Effector memory CD8-positive, alpha-beta T cell (primary cell): ENCODE data around the gene DNM3.

Source experiments
- ATAC-seq: fragments of 150-1000 bp; cut with Tn5 transposase; replicated peaks from 2 replicates; pipeline ENCODE4 v1.10.0; 2021; ENCODE audit warnings: mild to moderate bottlenecking, moderate library complexity
- DNase-seq, 3 experiments: peaks; one replicate each; pipeline ENCODE4 v3.0.0; 2021
- H3K27ac Mint-ChIP-seq, 2 donors: one replicate each; pipeline ENCODE4 v1.8.0; 2022; ENCODE audit warnings: mild to moderate bottlenecking in 2 of 2, mixed read lengths in 2 of 2, moderate library complexity in 2 of 2
- H3K27me3 Mint-ChIP-seq, 2 donors: one replicate each; pipeline ENCODE4 v1.8.0; 2022; ENCODE audit warnings: mixed read lengths in 2 of 2
- H3K36me3 Mint-ChIP-seq: one replicate; pipeline ENCODE4 v1.8.0; 2022; ENCODE audit warnings: mild to moderate bottlenecking, moderate library complexity, mixed read lengths; ENCODE audit not compliant: insufficient read depth
- H3K4me1 Mint-ChIP-seq, 2 donors: one replicate each; pipeline ENCODE4 v1.8.0; 2022; ENCODE audit warnings: low read depth in 2 of 2, mixed read lengths in 2 of 2
- H3K4me3 Mint-ChIP-seq, 2 donors: one replicate each; pipeline ENCODE4 v1.8.0; 2022; ENCODE audit warnings: mild to moderate bottlenecking in 2 of 2, mixed read lengths in 2 of 2, moderate library complexity in 2 of 2
- H3K9me3 Mint-ChIP-seq, 2 donors: one replicate each; pipeline ENCODE4 v1.8.0; 2022; ENCODE audit warnings: mixed read lengths in 2 of 2

DNM3 gene

DNA sequence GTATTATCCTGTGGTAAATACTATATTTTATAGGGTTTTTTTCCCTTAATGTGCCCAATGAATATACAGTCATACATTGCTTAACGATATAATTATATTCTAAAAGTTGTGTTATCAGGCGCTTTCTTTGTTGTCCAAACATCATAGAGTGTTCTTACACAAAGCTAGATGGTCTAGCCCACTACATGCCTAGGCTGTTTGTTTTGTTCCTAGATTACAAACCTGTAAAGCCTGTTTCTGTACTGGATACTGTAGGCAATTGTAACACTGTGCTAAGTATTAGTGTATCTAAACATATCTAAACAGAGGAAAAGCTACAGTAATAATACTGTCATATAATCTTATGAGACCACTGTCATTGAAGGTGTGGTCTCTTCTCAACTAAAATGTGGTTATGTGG lies 336.6 kb downstream of the DNM3 start:
- H3K27me3 Mint-ChIP-seq = peaks cover 4 to 6% of the 10 kb centered on the region in 2 donors
- DNase-seq = no peak
- no peak for ATAC-seq
- no peaks in the 10 kb centered on the region for H3K9me3 Mint-ChIP-seq
- H3K27ac Mint-ChIP-seq = no peak overlapping the region
- H3K4me1 Mint-ChIP-seq = peaks cover 17 to 21% of the 10 kb centered on the region in 2 donors
- H3K4me3 Mint-ChIP-seq = no peak overlapping the region
- H3K36me3 Mint-ChIP-seq = peaks cover 10% of the 10 kb centered on the region

DNA sequence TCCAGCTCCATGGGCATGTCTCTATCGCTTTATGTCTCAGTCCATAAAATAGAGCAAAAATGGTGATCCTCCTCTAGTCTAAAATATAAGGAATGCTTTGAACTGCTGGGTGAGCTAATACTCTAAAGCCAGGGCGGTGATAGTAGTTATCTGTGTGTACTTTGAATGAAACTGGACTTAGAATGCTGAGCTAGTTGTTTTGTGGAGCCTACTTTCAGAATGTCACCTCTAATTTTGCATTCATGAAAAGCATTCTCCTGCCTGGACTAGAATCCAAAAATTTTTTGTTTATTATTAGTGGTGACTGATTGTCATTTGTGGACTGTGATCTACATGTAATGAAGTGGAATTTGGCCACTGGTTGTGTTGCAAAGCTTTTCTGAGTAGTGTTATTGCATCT lies 337.6 kb downstream of the DNM3 start:
- H3K4me3 Mint-ChIP-seq = no peak overlapping the region
- ATAC-seq (no peak), DNase-seq (no peak)
- H3K4me1 Mint-ChIP-seq = peaks cover 17 to 21% of the 10 kb centered on the region in 2 donors
- H3K36me3 Mint-ChIP-seq = peaks cover 10% of the 10 kb centered on the region
- no peaks in the 10 kb centered on the region for H3K9me3 Mint-ChIP-seq
- no peaks in the 10 kb centered on the region for H3K27me3 Mint-ChIP-seq
- H3K27ac Mint-ChIP-seq = no peak overlapping the region

DNA sequence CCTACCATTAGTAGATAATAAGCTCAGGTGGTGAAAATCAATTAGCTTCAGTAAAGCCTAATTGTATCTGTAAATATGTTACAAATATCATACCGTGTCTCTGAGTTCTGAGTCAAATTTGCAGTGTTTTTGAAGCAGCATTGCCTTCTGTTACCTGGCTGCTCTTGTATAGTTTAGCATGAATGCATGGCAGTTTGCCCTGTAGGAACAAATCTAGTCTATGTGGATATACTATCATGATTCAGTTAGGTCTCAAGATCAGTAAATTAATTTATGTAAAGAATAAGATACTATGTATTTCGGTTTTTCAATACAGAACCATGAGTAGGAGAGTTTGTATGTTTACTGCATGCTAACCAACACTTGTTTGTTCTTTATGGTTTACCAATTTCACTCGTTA lies 338.6 kb downstream of the DNM3 start:
- Mint-ChIP-seq H3K4me3 (no peak overlapping the region), H3K27ac (peak overlapping the region in 1 of 2 donors; percentile 100)

DNA sequence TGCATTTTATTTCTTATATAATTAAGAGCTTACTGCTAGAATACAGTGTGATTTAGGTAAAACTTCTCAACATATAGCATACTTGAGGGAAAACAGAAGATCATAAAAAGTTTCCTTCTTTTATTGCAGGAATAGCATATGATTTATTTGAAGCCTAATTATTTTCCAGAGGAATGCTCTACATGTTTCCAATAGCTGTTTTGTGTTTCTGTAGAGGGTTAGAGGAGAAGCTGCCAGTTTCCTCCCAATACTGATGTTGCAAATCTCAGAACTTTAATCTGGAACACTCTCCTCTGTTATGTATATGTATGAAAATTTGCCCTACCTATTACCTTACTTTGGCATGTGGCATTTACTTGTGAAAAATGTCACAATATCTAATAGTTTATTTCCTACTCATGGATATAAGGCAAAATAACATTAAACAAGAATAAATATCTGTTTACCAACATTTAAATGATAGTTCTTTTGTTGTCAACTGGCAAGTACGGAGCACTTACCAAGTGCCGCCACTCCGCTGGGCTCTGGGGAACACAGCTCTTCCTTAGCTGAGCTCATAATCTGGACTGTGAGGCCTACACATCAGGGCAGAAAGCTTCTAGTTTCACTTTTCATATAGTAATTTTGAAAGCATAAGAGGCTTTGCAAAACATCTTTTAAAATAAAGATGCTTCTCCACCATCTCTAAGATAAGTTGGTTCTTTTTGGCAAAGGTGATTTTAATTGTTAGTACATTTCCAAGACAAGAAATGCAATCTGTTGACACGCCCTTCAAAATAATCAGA lies 339.4 kb downstream of the DNM3 start:
- Mint-ChIP-seq H3K27me3 (no peaks in the 10 kb centered on the region), H3K36me3 (peaks cover 10% of the 10 kb centered on the region), H3K9me3 (no peaks in the 10 kb centered on the region), H3K27ac (peak overlapping the region; percentile 94 to 100), H3K4me3 (peak overlapping the region; percentile 77 to 83), H3K4me1 (peaks cover 17 to 21% of the 10 kb centered on the region in 2 donors)
- ATAC-seq = peak; percentile 72
- DNase-seq = peak; percentile 6 to 28 (median 25)

More for the DNA sequence above, 338.6 kb downstream of the DNM3 start:
- Mint-ChIP-seq H3K27me3 (no peaks in the 10 kb centered on the region), H3K4me1 (peaks cover 17 to 21% of the 10 kb centered on the region in 2 donors), H3K36me3 (peaks cover 10% of the 10 kb centered on the region), H3K9me3 (no peaks in the 10 kb centered on the region)
- ATAC-seq = no peak
- no peak for DNase-seq

DNA sequence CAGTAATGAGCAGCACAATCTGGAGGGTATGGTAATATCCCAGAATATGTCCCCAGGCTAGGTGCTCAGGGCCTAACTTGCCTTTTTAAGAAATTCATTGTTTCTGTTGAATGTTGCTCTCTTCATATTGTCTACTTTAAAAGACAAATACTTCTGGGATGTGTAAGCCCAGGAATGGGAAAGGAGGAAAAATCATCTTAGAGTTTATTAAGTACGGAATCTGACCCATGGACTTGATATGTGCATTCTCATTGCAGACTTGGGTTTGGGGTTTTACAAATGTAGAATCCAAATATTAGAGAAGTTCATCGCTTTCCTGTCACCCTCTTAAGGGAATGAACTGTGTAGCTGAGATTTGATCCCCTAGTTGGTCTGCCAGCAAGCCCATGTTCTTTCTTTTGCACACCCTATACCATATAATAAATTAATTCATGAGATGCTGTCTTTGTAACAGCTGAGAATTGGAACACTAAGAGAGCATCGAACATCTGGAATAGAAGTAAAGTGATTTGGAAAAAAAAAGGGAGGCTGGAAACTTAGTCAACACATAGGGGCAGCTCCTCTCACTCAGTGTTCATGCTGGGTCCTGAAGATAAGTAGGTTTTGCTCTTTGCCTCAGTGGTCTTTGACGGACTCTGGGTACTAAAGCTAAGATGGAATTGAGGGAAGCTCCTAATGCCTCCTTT lies 343.4 kb downstream of the DNM3 start:
- no peaks in the 10 kb centered on the region for H3K27me3 Mint-ChIP-seq
- no peak overlapping the region for H3K4me3 Mint-ChIP-seq
- DNase-seq (no peak), ATAC-seq (no peak)
- no peaks in the 10 kb centered on the region for H3K9me3 Mint-ChIP-seq
- peaks cover 17 to 21% of the 10 kb centered on the region in 2 donors for H3K4me1 Mint-ChIP-seq
- H3K36me3 Mint-ChIP-seq = peaks cover 10% of the 10 kb centered on the region
- H3K27ac Mint-ChIP-seq = no peak overlapping the region

DNA sequence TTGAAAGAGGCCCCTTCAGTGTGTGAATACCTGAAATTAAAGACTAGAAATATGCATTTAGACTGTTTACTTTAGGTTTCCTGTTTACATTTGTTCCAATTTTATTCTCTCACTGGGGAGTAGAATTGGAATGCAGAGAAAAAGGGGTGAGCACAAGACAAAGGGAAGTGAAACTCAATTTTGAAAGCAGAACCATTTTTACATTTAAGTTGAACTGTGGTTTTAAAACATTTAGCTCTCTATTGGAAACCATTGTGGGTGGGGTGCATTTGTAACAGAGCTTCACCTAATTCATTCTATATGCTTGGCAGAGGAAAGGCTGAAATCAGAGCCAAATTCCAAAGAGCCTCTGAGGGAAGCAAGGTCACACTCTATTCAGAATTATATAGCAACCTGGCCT lies 343.9 kb downstream of the DNM3 start:
- no peaks in the 10 kb centered on the region for H3K27me3 Mint-ChIP-seq

DNA sequence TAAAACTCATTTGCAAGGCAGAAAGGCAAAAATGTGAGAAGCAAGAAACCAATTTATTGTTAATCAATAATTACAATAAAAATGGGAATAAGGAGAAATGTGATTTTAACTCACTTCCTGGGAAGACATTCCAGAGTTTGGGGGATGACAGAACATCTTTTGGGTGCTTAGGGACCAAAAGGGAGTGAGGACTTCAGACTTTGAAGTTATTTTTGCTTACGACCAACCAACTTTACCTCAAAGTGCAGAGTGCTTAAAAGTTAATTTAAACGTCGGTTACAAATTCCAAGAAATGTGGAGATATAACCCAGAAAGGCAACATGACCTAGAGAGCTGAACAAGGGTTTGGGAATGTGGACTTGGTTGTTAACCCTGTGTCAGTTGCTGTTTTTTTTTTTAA lies 344.7 kb downstream of the DNM3 start:
- Mint-ChIP-seq H3K27me3 (no peaks in the 10 kb centered on the region), H3K27ac (no peak overlapping the region), H3K36me3 (peaks cover 7% of the 10 kb centered on the region), H3K4me1 (peaks cover 12 to 16% of the 10 kb centered on the region in 2 donors), H3K4me3 (no peak overlapping the region), H3K9me3 (no peaks in the 10 kb centered on the region)
- DNase-seq = no peak
- no peak for ATAC-seq

More for the DNA sequence above, 343.9 kb downstream of the DNM3 start:
- no peak for ATAC-seq
- peaks cover 10% of the 10 kb centered on the region for H3K36me3 Mint-ChIP-seq
- no peak overlapping the region for H3K4me3 Mint-ChIP-seq
- peaks cover 17 to 21% of the 10 kb centered on the region in 2 donors for H3K4me1 Mint-ChIP-seq
- H3K27ac Mint-ChIP-seq = peak overlapping the region in 1 of 2 donors; percentile 14
- DNase-seq = no peak
- H3K9me3 Mint-ChIP-seq = no peaks in the 10 kb centered on the region

DNA sequence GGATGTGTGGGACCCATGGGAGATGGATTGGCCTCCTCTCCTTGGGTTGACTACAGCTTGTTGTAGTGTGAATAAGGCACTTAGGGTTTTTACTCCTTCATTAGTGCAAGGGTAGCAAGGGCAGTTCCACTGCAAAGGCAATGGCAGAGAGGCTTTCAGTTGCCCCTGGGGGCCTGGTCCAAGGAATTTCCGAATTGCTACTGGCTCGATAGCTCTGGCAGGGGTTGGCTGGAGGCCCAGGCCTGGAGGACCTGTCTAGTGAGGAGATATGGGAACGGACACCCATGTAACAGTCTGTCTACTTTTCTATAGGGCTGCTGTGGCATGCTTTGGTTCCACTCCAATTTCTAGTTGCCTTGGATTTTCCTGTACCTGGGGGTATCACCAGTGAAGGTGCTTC lies 360.3 kb downstream of the DNM3 start:
- no peak for DNase-seq
- Mint-ChIP-seq H3K4me1 (peaks cover 0 to 2% of the 10 kb centered on the region in 2 donors), H3K36me3 (no peaks in the 10 kb centered on the region), H3K27me3 (no peaks in the 10 kb centered on the region), H3K27ac (no peak overlapping the region), H3K4me3 (no peak overlapping the region), H3K9me3 (peaks cover 13 to 22% of the 10 kb centered on the region in 2 donors)
- ATAC-seq = no peak

DNA sequence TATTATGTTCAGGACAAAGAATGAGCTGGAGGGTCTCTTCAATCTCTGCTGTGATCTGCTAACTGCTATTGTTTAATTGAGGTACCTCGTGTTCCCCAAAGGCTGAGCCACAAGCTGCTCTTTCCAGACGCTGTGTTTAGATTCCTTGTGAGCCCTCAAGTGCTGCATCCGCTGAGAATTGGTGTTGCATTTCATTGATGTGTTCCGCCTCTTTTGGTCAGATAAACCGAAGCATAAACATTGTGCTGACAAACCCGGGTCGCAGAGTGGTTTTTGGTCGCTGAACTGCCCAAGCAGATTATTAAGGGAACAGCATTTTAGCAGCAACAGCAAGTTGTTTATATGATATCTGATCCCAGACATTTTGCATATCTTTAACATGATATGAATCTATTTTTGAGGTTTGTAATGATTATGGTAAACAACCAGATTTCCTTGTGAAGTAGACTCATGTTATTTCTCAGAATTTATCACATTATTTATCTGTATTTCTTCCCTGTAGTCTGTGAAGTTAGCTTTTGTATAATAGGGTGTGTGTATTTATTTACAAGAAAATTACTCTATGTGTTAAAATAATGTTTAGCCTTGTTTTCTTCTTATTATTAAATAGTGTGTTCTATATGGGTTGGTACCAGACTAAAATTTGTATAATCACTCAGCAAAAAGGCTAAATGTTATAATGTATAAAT lies 362.0 kb downstream of the DNM3 start:
- no peaks in the 10 kb centered on the region for H3K27me3 Mint-ChIP-seq
- H3K4me3 Mint-ChIP-seq = peak overlapping the region; percentile 2 to 28
- H3K9me3 Mint-ChIP-seq = peaks cover 13% of the 10 kb centered on the region in 2 donors
- peak overlapping the region in 1 of 2 donors; percentile 67 for H3K27ac Mint-ChIP-seq
- ATAC-seq (peak; percentile 26), DNase-seq (no peak)
- H3K4me1 Mint-ChIP-seq = peaks cover 0 to 2% of the 10 kb centered on the region in 2 donors
- H3K36me3 Mint-ChIP-seq = no peaks in the 10 kb centered on the region

DNA sequence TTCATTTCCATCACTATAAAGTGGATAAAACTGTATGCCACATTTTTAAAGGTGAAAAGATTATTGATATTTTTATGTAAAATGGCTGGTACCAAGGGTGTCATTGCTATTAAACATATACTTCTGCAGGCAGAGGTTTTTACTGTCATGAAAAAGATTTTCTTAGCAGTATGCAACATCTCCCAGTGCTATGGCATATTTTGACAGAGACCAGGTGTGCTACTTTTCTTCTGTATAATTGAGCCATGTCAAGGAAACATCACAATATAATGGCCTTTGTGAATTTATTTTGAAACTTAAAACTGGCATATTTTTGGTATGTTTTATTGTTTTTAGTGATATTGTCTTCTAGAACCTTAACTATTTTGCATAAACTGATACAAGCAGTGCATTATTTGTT lies 362.6 kb downstream of the DNM3 start:
- DNase-seq = no peak
- Mint-ChIP-seq H3K4me3 (peak overlapping the region in 1 of 2 donors; percentile 28), H3K9me3 (peaks cover 7 to 8% of the 10 kb centered on the region in 2 donors), H3K4me1 (peaks cover 0 to 2% of the 10 kb centered on the region in 2 donors), H3K36me3 (no peaks in the 10 kb centered on the region), H3K27ac (no peak overlapping the region), H3K27me3 (no peaks in the 10 kb centered on the region)
- ATAC-seq = no peak

DNA sequence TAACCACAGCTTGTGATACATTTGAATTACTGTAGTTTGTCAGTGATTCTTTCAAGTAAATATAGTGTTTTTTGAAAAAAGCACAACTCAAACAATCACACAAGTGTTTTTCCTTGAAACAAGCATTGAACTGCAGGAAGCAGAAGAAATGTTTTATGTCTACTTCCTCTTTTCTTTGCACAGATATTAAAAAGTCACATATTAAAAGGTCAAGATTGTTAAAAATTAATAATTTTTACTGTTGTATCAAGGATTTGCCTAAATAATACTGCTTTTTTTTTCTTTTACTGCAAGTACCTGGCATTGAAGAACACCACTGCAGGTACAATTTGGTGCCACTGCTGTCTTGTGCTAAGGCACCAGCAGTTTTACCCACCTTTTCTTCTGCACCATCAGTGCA lies 365.0 kb downstream of the DNM3 start:
- H3K27ac Mint-ChIP-seq = no peak overlapping the region
- ATAC-seq (no peak), DNase-seq (no peak)
- no peaks in the 10 kb centered on the region for H3K27me3 Mint-ChIP-seq
- H3K4me1 Mint-ChIP-seq = peaks cover 0 to 2% of the 10 kb centered on the region in 2 donors
- H3K4me3 Mint-ChIP-seq = no peak overlapping the region
- no peaks in the 10 kb centered on the region for H3K9me3 Mint-ChIP-seq
- H3K36me3 Mint-ChIP-seq = no peaks in the 10 kb centered on the region

DNA sequence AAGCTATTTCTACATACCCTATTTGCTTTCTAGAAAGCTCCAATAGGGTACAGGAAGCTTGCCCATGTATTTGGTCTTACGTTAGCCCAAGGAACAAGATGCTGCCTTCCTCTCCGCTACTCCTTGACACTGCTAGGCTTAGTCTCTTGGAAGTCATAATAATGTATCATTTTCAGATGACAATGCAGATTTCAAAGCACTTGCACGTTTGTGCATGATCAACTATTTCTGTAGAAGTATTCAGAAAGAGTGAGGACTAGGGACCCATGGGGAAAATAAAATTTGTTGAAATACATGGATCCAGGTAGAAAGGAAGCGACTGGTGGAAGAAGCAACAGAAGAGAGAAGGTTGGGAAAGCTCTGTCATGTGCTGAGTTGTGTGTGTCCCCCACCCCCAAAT lies 367.3 kb downstream of the DNM3 start:
- Mint-ChIP-seq H3K27me3 (no peaks in the 10 kb centered on the region), H3K36me3 (no peaks in the 10 kb centered on the region), H3K4me1 (peaks cover 0 to 2% of the 10 kb centered on the region in 2 donors), H3K9me3 (no peaks in the 10 kb centered on the region), H3K4me3 (no peak overlapping the region), H3K27ac (no peak overlapping the region)
- no peak for ATAC-seq
- no peak for DNase-seq

DNA sequence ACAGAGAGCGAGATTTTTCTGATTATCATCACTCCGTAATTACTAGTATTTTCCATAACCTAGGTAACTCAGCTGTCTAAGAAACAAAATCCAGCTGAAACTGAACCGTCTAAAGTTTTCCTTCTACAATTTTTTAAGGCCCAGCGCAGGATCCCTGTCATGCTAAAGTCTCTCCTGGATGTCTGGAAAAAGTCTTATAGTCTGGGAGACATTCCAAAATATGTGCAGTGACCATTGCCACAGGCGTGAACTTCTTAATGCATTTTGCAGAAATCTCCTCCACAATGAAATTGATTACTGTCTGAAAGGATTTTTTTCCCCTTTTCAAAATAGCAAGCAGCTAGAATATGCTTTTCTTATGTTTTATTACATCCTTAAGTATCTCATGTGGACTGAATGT lies 369.9 kb downstream of the DNM3 start:
- Mint-ChIP-seq H3K4me1 (no peaks in the 10 kb centered on the region), H3K36me3 (no peaks in the 10 kb centered on the region), H3K27me3 (no peaks in the 10 kb centered on the region), H3K4me3 (no peak overlapping the region), H3K9me3 (no peaks in the 10 kb centered on the region), H3K27ac (no peak overlapping the region)
- DNase-seq = no peak
- ATAC-seq = no peak
